Measurements from ENCODE around the gene MYO6.
A peak's percentile ranks its signal among the peaks of the same experiment; 100 is the strongest.

The MYO6 gene

DNA sequence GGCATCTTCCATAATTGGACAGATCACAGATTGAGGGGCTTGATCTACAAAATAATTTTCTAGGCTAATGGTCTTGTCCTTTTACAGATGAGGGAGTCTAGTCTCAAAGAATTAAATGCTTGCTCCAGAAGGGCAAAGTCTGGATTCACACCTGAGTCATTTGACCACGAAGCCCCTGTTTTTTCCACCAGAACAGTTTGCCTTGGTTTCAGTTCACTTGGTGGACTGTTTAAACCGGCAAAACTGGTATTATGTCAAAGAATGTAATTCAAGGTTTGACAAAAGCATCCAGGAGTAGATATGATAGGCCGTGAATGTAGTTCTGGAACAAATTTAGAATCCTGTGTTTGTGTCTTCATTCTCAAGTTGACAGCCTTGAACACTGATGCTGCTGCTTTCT is 3.3 kb downstream of the MYO6 start:
- DNase-seq (ENCODE audit: low read depth) = peak; percentile 42
- TF ChIP-seq, protein P1, sequence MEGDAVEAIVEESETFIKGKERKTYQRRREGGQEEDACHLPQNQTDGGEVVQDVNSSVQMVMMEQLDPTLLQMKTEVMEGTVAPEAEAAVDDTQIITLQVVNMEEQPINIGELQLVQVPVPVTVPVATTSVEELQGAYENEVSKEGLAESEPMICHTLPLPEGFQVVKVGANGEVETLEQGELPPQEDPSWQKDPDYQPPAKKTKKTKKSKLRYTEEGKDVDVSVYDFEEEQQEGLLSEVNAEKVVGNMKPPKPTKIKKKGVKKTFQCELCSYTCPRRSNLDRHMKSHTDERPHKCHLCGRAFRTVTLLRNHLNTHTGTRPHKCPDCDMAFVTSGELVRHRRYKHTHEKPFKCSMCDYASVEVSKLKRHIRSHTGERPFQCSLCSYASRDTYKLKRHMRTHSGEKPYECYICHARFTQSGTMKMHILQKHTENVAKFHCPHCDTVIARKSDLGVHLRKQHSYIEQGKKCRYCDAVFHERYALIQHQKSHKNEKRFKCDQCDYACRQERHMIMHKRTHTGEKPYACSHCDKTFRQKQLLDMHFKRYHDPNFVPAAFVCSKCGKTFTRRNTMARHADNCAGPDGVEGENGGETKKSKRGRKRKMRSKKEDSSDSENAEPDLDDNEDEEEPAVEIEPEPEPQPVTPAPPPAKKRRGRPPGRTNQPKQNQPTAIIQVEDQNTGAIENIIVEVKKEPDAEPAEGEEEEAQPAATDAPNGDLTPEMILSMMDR (IDR thresholded peaks at IDR 0.05; ENCODE audit: insufficient read depth, low read depth, low read length, missing control alignments) = no peak
- H3K4me3 ChIP-seq (ENCODE audit: low read length) = no peak overlapping the region

DNA sequence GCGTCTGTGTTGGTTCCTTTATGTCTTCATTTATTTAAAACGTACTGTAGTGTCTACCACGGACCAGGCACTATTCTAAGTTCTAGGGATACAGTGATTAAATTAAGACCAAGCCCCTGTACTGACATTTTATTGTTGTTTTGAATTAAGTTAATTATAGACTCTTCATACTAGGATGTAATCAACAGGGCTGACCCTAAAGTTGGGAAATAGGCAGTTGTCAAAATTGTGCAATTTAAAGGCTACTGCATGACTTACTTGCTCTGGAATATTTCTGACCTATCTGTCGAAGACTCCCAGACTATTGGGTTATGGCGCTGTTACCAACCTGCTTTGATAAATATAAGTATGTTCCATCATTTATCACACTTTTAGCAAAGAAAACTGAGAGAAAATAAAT is 6.7 kb downstream of the MYO6 start:
- TF ChIP-seq, protein P1 (IDR thresholded peaks at IDR 0.05; ENCODE audit: insufficient read depth, low read depth, low read length, missing control alignments) = no peak
- DNase-seq (ENCODE audit: low read depth) = no peak
- H3K4me3 ChIP-seq (ENCODE audit: low read length) = no peak overlapping the region

DNA sequence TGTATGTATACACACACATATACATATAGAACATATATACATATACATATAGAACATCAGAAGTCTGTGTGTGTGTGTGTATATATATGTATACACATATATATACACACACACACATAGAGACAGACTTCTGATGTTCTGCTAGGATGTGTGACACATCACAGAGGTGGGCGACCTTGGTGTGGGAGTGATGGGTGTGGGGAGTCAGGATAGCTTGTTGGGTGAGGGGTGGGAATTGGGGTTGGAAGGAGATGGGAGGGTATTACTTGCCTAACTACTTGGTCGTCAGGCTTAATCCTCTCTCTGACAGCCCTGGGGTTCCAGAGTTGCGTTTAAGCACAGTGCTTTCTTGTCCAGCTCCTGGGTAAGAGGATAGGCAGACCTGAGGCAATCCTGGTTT is 8.3 kb downstream of the MYO6 start:
- TF ChIP-seq, protein P1 (IDR thresholded peaks at IDR 0.05; ENCODE audit: insufficient read depth, low read depth, low read length, missing control alignments) = no peak
- DNase-seq (ENCODE audit: low read depth) = no peak
- H3K4me3 ChIP-seq (ENCODE audit: low read length) = no peak overlapping the region

DNA sequence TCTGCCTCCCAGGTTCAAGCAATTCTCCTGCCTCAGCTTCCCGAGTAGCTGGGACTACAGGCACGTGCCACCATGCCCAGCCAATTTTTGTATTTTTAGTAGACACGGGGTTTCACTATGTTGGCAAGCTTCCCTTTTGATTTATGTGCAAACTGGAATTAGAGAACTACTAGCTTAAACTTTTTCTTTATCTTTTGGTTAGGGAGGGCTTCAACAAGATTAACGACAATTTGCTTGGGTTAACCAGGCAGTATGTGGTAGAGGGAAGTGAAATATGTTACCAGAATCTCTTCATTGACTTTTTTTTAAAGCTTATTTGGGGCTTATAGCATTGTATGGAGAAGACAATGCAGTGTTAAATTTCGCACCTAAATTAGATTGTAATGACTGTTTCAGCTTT is 9.0 kb downstream of the MYO6 start:
- DNase-seq (ENCODE audit: low read depth) = no peak
- TF ChIP-seq, protein P1 (IDR thresholded peaks at IDR 0.05; ENCODE audit: insufficient read depth, low read depth, low read length, missing control alignments) = no peak
- H3K4me3 ChIP-seq (ENCODE audit: low read length) = no peak overlapping the region

DNA sequence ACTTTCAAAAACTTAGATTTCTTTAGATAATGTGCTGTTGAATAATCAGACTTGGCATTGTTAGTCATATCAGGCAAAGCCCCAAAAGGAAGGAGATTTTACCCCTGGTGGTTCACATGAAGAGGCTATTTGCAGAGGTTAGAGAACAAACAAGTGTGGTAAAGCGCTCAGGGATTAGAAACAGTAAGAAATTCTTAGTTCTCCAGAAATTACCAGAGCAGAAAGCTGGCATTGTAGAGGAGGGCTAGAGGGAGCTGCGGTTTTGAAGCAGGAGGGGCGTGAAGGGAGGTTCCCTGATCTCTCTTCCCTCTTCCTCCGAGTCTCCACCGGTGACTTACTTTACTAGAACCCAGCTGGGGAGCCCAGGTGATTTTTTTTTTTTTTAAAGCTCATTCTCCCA is 10.2 kb downstream of the MYO6 start:
- DNase-seq (ENCODE audit: low read depth) = no peak
- TF ChIP-seq, protein P1 (IDR thresholded peaks at IDR 0.05; ENCODE audit: insufficient read depth, low read depth, low read length, missing control alignments) = no peak
- H3K4me3 ChIP-seq (ENCODE audit: low read length) = no peak overlapping the region

DNA sequence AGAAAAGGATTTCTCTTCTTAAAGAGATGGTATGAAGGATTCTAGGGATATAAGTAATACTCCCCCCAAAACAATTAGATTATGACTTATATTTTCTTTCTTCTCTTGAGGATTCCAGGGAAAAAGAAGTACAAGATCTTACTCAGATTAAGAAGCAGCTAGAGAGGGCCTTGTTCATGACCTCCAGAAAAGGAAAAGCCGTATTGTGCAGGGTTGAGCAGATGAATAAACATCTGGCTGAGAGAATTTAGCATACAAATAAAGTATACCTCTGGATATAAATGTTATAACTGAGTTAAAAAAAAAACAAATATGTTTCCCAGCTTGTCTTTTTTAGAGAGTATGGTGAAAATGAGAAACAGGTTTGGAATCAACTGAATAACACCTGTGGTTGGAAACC is 11.3 kb downstream of the MYO6 start:
- DNase-seq (ENCODE audit: low read depth) = no peak
- no peak overlapping the region for H3K4me3 ChIP-seq (ENCODE audit: low read length)
- TF ChIP-seq, protein P1 (IDR thresholded peaks at IDR 0.05; ENCODE audit: insufficient read depth, low read depth, low read length, missing control alignments) = no peak

DNA sequence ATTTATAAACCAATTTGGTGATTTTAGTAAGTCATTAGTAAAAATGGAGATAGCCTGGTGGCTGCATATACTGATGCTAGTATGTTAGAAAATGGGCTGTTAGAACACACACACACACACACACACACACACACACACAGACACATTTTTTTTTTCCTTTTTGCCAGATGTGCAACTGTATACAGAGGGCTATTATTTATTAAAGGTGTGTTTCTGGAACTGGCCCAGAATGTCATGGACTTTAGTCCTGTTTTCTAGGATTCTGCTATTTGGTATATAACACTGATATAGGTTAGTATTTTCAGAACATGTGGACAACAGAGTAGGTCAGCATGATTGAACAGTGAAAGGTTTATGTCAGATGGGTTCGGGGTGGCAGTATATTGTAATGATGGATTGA is 12.4 kb downstream of the MYO6 start:
- TF ChIP-seq, protein P1 (IDR thresholded peaks at IDR 0.05; ENCODE audit: insufficient read depth, low read depth, low read length, missing control alignments) = no peak
- DNase-seq (ENCODE audit: low read depth) = no peak
- no peak overlapping the region for H3K4me3 ChIP-seq (ENCODE audit: low read length)

All from epithelial cell of esophagus (primary cell).